GM06990 (cell line): Measurements from ENCODE around the gene DGAT2.

ENCODE experiments used
- DNase-seq: peaks from one replicate; pipeline ENCODE4 v3.0.0-alpha.2; 2011; ENCODE audit not compliant: insufficient read length; ENCODE audit errors: extremely low read depth
- H3K27me3 ChIP-seq: replicated peaks from 2 replicates; pipeline ENCODE4 v1.6.0; 2011; ENCODE audit warnings: low read length; ENCODE audit not compliant: control insufficient read depth, insufficient read depth
- H3K36me3 ChIP-seq: 2 replicates; pipeline ENCODE4 v1.5.1; 2011; ENCODE audit warnings: low read length; ENCODE audit not compliant: control insufficient read depth, insufficient read depth
- H3K4me3 ChIP-seq: replicated peaks from 2 replicates; pipeline ENCODE4 v1.5.1; 2011; ENCODE audit warnings: low read depth, mild to moderate bottlenecking, control low read depth, low read length
- CTCF ChIP-seq: IDR thresholded peaks from 2 replicates; pipeline ENCODE4 v1.5.1; 2011; ENCODE audit warnings: low read length, control low read depth, mild to moderate bottlenecking, inconsistent platforms; ENCODE audit not compliant: insufficient read depth, poor library complexity, severe bottlenecking

Gene DGAT2

GRCh38 chr11:75771646-75772410, 3.2 kb downstream of the DGAT2 start:
- TF ChIP-seq CTCF = no peak
- DNase-seq = no peak
- Histone ChIP-seq H3K27me3 (no peaks in the 10 kb centered on the region), H3K4me3 (no peak overlapping the region), H3K36me3 (no peaks in the 10 kb centered on the region; the same call in 1 of the 2 replicates)

- TF ChIP-seq CTCF = no peak
- no peak overlapping the region for H3K4me3 ChIP-seq
- H3K27me3 ChIP-seq = no peaks in the 10 kb centered on the region
- H3K36me3 ChIP-seq = no peaks in the 10 kb centered on the region; the same call in 1 of the 2 replicates
- peak; percentile 81 for DNase-seq
Measured at GRCh38 chr11:75773595-75774353, 5.2 kb downstream of the DGAT2 start.

GRCh38 chr11:75775056-75775455, 6.5 kb downstream of the DGAT2 start:
- H3K27me3 ChIP-seq = no peaks in the 10 kb centered on the region
- TF ChIP-seq CTCF = no peak
- no peak for DNase-seq
- no peak overlapping the region for H3K4me3 ChIP-seq
- no peaks in the 10 kb centered on the region; the same call in 1 of the 2 replicates for H3K36me3 ChIP-seq

- TF ChIP-seq CTCF = no peak
- no peaks in the 10 kb centered on the region for H3K27me3 ChIP-seq
Measured at GRCh38 chr11:75776546-75776945, 8.0 kb downstream of the DGAT2 start.

GRCh38 chr11:75777461-75778110, 9.0 kb downstream of the DGAT2 start:
- no peak for DNase-seq
- H3K36me3 ChIP-seq = no peaks in the 10 kb centered on the region; the same call in 1 of the 2 replicates
- TF ChIP-seq CTCF = no peak

More at GRCh38 chr11:75776546-75776945, 8.0 kb downstream of the DGAT2 start:
- Histone ChIP-seq H3K36me3 (no peaks in the 10 kb centered on the region; the same call in 1 of the 2 replicates), H3K4me3 (no peak overlapping the region)
- DNase-seq = no peak

More at GRCh38 chr11:75777461-75778110, 9.0 kb downstream of the DGAT2 start:
- H3K27me3 ChIP-seq = no peaks in the 10 kb centered on the region
- H3K4me3 ChIP-seq = no peak overlapping the region
